GM15510 (cell line): ENCODE measurements around the gene UMAD1.

ENCODE experiments used
- POLR2A ChIP-seq: IDR thresholded peaks from 3 replicates; pipeline ENCODE4 v1.6.1; 2011; ENCODE audit warnings: borderline replicate concordance; ENCODE audit not compliant: insufficient read length; ENCODE audit errors: extremely low read depth

The UMAD1 gene

DNA sequence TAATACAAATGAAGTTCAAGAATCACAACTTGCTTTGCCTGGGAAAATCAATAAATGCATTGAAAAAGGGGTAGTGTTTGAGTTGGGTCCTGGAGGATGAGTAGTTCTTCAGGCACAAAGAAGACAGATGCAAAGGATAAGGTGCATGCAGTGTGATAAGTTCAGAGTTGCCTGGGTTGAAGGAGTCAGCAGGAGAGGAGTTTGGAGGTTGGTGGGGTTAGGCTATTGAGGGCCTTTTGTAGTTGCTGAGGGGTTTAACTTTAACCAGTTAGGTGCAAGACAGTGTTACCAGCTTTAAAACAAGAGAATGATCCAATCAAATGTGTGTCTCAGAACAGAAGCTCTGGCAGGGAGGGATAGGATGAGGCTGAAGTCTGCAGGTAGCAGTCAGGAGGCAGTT, 283.8 kb downstream of the UMAD1 start:
- no peak for TF ChIP-seq POLR2A
